ENCODE measurements around the gene CROCC2. TPM values are rescaled to one million over a fixed set of nuclear protein-coding genes. Genes with fewer than 3 reads are reported as not detected.
"Not testable (repeated sequence)": the region's sequence is repeated elsewhere in the genome, so short reads cannot be mapped to it uniquely, and the experiment has no call there.

CROCC2 gene
- polyA plus RNA-seq, 1 donor = 0.10 TPM

DNA sequence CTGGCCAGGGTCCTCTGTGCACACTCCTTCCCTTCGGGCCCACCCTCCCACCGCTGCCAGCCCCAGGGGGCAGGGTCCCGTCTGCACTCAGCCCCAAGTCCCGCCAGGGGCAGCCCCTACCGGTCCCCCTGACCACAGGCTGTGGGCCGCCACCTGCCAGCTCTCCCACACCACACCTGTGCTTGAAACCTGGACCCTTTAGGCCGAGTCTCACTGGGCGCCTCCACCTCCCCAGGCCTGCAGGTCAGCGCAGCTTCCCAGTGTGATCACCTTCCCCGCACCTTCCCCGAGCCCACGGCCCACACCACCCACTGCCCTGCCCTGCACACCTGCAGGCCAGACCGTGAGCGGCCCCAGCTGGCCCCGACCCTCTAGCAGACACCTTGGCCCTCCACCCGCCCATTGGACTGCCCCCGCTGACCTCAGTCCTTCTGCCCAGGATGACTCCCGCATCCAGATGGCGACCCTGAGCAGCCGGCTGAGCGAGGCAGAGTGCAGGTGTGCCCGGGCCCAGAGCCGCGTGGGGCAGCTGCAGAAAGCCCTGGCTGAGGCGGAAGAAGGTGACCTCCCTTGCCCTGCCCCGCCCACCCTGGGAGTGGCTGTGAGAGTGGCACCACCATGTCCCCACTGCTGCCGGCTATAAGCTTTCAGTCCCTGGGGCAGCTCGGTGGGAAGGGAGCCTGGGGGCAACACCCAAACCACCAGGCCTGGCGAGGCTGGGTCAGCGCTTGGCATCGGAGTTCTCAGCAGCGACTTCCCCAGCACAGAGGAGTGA lies 61.0 kb downstream of the CROCC2 start:
- no peak for DNase-seq

DNA sequence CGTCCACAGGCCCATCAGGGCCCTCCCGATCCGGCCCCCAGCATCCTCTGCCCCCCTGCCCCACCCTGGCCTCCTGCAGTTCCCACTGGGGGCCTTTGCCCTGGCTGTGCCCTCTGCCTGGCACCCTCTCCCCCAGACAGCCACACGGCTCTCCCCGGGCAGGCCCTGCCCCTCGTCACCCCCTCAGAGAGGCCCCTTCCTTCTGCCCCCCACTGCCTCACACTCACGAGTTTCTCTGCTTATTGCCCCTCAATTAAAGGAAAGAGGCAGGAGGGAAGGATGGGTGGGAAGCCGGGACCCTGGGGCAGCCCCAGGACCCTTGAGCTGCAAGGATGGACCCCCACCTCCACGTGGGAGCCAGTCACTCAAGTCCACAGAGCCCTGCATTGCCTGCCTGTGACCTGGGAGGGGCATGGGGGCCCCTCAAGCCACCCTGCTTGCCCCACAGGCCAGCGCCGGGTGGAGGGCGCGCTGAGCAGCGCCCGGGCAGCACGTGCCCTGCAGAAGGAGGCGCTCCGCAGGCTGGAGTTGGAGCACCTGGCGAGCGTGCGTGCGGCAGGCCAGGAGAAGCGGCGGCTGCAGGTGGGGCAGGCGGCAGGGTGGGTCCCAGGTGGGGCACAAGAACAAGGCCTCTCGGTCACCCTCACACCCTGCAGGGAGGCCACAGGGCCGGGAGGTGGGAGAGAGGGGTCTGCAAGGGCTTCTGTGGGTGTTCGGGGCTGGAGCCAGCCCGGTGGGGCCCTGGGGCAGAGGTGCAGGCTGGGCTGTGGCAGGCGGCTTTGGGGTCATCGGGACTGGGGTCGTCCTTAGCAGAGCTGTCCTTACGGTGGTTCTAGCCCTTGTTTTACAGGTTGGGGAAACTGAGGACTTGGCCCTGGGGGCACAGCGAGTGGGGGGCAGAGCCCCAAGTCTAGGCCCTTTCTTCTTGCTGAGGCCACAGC lies 61.8 kb downstream of the CROCC2 start:
- no peak for DNase-seq

DNA sequence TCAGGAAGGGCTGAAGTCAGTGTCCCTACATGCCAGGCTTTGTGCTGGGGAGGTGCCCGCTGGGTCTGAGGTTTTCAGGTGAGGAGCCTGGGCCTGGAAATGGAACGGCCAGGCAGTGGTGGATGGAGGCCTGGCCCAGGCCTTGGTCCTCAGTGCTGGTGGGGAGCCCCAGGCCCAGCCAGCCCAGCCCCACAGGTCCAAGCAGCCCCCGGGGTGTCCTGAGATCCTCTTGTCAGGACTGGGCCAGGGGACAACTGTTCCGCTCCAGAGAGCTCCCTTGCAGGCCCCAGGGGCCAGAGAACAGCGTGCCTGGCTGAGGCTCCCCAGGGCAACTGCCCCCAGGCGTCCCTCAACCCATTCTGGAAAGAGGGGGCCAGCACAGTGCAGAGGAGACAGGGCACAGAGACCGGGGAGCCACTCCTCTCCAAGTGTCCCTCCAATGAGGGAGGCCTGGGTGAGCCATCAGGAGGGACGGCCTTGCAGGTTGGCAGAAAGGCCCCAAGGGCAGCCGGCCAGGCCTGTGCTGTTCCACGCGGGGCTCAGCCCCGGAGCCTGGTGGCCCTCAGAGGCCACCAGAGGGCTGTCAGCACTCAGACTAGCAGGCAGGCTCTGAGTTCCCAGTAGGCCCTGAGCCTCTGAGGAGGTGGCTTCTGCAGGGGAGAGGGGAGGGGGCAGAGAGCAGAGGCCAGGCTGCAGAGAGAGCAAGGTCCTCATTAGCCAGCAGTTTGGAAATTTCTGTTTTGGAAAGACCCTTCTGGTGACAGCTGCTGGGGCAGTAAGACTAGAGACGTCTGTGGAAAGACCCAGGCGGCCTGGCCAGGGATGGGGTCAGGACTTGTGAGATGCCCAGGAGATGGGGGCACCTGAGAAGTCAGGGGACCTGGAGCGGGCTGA lies 62.8 kb downstream of the CROCC2 start:
- DNase-seq = no peak

DNA sequence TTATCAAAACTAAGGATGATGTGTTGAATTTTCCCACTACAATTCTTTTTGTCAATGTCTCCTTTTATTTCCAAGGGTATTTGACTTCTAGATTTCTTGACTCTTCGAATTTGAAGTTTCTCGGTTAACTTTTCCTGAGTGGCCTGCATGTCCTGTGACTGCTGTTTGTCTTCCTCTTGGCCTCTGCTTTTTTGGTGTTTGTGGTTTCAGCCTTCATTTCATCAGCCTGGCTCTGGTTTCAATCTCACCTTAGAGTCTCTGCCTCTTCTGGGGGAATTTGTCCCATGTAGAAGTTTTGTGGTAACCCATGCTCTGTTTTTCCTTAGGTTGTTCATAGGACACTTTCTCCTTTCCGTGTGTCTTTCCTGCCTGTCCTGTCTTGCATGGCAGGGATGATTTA lies 64.0 kb downstream of the CROCC2 start:
- DNase-seq = no peak

DNA sequence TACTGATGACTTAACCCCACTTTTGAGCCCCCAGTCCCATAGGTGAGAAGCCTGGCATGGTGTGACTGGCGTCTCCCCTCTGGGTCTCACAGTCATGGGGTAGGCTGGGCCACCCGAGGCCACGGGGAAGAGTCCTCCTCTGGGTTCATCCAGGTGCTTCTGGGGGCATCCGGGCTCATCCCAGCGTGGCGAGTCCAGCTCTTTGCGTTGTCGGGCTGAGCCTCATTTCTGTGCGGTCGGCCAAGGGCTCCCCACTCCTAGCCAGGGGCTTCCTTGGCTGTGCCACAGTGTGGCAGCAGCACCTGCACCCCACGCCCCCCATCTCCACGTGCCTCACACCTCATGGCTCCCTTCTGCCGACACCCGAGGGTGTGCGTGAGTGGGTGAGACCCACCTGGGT lies 64.7 kb downstream of the CROCC2 start:
- DNase-seq = no peak

DNA sequence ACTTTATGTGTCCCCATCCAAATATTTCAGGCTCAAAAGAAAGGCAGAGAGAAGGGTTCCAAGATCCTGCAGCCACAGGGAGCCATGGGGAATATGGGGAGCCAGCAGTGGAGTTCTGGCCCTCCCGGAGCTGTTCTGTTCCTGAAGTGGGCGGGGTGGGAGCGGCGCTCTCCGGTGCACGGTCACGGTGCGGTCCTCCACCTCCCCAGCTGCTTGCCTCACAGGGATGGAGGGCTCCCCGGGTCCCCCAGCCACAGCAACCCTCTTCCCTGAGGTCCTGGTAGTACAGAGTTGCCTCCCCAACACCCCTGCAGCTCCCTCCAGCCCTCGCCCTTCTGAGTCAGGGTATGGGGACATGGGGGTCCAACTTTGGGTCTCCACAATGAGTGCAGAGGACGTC lies 66.1 kb downstream of the CROCC2 start:
- no peak for DNase-seq

DNA sequence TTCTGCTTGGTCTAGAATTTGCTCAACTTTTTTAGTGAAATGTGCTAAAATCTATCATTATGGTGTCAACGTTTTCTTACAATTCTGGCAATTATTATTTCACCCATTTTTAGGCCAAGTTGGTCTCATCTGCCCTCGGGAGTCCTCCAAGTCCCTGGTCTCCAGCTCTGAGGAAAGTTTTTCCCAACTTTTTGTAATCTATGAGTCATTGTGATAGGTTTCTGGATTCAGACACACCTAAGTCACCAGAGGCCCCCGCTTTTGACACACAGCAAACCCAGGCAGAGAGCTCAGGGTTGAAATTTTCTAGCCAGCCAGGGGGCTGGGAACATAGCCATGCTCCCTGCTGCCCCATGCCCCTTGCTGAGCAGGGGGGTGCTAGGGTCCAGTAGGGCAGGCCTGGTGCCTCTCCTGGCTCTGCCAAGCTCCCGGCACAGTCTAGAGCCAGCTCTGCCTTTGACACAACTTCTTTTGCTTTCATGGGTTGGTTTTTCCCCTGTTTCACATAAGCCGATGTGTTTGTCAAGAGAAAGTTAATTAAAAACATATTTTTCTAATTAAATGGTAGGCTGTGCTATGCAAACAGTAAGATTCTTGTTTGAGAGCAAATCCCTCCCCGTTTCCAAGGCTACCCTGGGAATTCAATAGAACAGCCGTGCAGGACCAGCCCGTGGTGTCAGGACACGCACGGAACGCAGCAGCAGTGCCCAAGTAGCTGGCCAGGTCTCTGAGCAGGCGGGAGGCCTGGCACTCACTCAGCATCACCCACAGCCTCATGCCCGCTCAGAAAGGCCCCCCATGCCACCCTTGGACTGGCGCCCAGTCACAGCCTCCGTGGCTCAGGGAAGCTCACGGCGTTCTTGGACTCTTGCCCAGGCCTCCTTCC lies 66.7 kb downstream of the CROCC2 start:
- no peak for DNase-seq

DNA sequence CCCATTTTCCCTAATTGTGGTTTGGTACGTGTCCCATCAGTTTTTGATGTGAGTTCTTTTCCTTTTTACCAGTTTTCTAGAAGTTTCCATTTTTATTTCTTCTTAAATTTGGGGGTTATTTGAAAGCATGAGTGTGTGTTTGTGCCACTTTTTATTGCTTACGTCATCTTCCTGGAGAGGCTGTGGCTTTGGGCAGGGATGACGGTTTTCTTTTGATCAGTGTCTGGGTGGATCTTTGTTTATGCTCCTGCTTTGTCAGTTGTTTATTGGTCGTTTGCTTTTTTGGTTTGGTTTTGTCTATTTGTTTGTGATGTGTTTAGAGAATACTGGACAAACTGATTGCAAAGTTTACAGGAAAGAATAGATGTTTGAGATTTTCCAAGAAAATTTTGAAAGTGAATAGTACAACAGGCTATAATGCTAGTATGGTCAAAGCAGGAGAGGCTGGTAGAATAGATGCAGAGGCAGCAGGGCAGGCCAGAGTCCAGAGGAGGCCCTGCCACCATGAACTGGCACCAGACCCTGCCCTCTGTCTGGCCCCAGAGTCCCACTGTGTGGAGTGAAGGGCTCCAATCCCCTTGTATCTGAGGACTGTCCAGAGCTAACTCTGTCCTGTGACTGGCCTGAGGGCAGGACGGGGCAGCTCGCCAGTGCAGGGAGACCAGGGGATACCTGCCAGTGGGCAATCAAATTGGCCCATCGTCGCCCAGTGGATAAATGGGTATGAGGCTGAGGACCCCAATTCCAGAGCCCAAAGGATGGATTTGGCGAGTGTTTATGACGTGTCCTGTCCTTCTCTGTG lies 68.8 kb downstream of the CROCC2 start:
- DNase-seq = no peak

DNA sequence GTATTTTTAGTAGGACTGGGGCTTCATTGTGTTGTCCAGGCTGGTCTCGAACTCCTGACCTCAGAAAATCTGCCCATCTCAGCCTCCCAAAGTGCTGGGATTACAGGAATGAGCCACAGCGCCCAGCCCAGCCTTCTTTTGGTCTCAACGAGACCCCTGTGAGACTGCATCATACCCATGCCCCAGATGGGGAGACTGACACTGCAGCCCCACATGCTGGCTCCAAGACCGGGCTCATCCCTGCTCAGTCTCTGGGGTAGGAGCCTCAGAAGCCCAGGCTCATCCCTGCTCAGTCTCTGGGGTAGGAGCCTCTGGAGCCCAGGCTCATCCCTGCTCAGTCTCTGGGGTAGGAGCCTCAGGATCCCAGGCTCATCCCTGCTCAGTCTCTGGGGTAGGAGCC lies 69.8 kb downstream of the CROCC2 start:
- DNase-seq = not testable (repeated sequence)

DNA sequence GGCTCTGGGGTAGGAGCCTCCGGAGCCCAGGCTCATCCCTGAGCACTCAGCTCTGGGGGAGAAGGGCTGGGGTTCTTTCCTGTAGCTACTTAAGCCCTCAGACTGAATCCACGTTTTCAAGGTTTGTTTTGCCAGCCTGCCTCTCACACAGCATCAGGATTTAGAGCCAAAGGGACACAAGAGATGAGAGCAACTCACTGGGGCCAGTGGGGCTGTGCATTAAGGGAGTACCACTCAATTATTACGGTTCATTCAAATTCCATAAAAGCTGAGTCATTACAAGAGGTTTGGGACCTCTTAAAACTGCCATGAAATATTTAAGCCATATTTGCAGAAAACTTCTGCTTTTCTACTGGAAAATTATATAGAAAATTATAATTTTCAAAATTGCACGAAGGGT lies 75.1 kb downstream of the CROCC2 start:
- DNase-seq = no peak

DNA sequence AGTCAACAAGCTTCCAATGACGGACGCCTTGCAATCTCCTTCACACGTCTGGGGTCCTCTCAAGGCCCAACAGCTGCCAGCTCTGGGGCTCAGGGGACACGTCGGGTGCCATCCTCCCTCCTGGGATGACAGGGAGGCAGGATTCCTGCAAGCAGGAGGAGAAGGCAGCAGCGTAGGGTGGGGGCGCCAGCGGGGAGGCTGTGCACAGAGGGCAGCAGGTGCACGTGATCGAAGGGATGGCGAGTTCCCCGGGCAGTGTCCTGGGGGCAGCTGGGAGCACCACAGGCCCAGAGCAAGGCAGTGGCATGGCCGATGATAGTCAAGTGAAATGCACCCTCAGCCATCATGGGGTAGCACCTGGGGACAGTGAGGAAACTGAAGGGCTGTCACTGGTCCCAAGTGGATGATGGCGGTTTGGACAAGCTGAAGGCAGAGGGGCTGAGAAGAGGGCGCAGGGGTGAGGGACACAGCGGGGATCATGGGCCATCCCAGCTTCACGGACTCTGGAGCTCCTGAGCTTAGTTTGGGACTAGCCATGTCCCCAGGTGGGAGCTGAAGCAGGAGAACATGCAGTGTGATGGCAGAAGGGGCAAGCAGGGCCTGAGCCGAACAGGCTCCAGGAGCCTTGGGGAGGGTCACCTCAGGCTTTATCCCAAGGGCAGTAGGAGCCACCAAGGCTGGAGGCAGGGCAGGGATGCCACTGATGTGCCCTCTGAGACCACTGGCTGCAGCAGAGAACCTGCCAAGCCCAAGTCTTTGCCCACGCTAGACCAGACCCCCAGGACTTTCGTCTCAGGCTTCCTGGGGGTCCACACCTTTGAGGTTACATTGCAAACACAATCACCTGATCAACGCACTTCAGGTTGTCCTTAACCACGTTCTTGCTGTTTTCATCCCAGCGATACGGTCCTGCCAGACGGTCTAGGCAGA lies 76.0 kb downstream of the CROCC2 start:
- no peak for DNase-seq

DNA sequence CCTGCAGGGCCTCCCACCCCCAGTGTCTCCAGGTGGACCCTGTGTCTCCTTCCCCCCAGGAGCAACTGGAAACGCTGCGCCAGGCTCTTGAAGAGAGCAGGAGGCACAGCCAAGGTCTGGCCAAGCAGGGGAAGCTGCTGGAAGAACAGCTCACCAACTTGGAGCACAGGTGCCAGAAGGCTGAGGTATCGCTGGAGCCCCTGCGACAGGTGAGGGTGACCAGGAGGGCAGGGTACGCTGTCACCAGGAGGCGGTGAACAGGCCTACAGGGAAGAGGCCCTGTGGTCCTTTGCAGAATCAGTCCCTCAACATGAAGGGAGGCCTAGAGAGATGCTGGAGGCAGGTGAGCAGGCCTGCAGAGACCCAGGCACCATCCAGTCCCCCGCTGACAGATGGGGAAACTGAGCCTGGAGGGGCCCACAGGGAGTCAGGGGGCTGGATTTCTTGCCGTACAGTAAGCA lies 76.7 kb downstream of the CROCC2 start:
- no peak for DNase-seq

DNA sequence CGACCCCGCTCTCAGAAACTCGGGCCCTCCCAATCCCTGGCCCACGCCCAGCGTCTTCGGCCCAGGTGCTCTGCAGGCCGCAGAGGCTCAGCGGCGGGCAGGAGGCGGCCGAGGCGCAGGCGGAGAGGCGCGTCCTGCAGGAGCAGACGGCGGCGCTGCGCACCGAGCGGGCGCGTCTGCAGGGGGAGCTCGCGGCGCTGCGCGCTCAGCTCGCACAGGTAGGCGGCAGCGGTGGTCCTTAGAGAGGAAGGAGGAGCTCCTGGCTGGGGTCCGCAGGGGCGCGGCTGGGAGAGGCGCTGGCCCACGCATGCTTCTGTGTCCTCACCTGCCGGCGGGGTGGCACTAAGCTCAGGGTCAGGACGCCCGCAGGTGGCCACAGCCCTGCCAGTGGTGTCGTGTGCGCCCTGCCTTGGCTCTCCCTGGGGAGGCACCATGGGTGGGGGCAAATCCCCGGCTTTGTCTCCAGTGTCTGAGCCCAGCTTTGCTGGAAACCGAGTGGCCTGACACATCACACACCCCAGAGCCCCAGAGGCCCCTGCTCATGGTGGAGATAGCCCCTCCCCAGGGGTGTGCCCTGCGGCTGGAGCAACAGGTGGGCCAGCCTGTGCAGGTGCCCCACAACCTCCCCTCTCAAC lies 77.3 kb downstream of the CROCC2 start:
- peak; percentile 58 for DNase-seq

DNA sequence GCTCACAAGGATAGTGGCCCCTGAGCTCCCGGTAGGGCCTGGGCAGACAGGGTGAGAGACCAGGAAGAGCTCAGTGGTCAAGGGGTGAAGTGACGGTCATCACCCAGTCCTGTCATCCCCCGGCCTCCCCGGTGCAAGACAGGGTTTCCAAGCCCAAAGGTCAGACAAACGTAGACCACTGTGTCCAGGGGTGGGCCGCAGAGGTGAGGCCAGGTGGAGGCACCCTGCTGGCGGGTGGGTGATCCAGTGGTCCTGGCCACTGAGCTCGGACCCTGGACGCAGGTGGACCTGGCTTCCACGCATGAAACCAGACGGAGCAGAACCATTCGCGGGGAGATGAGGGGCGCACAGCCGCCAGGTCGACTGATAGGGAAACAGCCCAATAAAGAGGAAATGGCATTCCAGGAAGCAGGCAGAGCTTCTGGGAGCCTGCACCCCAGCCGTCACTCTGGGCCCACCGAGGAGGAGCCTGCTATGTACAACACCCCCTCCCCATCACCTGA lies 77.9 kb downstream of the CROCC2 start:
- no peak for DNase-seq

DNA sequence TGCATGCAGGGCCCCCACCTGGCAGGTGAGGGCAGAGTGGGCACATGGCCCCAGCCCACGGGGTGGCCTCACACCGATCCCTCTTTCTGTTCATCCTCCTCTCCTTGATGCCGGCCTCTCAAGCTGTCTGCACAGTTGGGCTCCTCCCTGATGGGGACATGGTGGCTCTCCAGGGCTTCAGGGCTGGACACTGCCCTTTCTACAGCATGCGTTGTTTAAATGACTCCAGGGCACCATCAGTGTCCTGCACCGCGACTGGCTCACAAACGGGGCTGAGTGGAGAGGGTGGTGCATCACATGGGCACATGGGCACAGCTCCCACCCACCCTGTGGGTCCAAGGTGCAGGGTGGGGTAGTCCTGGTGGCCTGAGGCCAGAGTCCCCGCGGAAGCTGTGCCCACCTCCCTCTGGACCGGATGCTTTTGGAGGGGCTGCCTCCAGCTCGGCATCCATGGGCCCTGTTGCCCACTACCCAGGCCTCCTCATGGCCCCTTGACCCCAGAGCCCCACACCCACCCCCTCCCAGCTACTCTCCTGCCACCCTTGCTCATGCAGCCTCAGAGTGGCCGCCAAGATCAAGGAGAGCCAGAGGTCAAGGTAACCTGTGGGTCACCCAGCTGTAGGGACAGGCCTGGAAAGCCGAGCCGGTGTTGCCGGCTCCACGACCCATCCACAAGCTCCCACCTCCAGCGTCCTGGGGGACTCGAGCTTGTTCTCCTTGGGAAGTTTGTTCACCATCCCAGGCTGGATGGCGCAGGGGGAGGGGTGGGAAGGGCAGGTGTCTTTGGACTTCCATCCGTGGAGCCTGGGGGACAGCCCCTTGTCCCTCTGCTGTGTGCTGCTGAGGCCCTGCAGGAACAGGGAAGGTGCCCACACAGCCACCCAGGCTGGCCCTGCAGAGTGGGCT lies 80.0 kb downstream of the CROCC2 start:
- no peak for DNase-seq

DNA sequence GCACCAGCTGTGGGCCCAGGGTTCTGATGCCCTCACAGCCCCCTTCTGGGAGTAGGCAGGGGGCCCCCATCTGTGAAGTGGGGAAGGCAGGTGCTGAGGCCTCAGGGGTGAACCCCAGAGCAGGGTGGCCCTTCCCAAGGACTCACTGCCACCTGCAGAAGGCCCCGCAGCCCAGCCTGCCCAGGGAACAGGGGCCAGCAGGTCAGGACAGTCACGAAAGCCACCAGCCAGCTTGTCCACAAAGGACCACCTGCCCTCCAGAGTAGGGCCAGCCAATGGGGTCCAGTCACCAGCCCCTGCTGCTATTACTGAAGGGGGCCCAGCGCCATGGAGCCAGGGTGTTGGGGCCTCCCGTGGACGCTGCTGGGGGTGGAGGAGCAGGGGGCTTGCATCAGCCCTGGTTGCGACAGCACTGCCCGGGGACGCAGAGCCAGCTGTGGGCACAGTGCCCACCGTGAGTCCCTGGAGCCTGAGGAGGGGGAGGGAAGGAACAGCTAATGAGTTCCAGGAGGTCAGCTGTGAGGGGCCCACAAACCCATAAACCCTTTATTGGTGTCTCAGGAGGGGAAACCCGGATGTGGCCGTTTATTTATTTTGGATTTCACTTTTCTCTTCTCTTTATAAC lies 80.8 kb downstream of the CROCC2 start:
- DNase-seq = no peak

DNA sequence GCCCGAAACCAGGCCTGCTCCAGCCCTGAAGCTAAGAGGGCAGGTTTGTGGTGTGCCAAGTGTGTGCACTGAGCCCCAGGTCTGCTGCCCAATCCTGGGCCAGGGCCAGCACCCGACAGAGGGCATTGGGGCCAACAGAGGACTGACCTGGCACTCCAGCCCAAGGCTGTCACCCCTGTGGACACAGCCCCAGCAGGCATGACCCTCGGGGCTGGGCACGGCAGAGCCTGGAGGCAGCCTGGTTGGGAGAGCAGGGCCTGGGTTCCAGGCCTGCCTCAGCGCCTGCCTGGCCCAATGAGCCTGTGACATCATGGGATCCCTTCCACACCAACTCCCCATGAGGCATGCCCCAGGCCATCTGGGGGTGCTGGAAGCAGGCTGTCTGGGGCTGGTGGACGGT lies 81.5 kb downstream of the CROCC2 start:
- DNase-seq = no peak

Measured in left kidney (tissue), 2 donors.